ENCODE results near the gene AGTPBP1.

AGTPBP1 gene

DNA sequence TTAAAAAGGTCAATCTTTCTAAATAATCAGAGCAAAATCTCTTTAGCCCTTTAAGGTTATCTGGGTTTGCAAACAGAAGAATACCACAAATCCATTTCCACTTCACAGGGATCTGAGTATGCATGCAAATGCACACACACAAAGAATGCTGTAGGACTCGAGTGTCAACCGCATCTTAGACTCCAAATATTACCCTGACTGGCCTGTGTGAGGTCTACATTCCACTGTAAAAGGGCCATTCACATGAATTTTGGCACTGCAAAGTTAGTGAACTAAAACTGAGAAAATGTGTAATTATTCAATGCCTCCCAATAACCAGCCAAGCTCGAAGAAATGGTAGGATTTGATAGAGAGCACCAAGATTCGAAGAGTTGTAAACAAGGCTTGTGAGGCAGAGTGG is 199.9 kb downstream of the AGTPBP1 start:
- H2AFZ ChIP-seq (ENCODE audit: low read depth, low read length): no peak overlapping the region
- peaks cover 20% of the 10 kb centered on the region for H3K4me1 ChIP-seq (ENCODE audit: insufficient read depth, low read length)
- H3K36me3 ChIP-seq (ENCODE audit: insufficient read depth, low read length): no peaks in the 10 kb centered on the region
- H3K9me3 ChIP-seq (ENCODE audit: low read length): no peaks in the 10 kb centered on the region
- no peak overlapping the region for H3K4me3 ChIP-seq (ENCODE audit: low read length)
- H3K27me3 ChIP-seq (ENCODE audit: insufficient read depth, low read length): no peaks in the 10 kb centered on the region

DNA sequence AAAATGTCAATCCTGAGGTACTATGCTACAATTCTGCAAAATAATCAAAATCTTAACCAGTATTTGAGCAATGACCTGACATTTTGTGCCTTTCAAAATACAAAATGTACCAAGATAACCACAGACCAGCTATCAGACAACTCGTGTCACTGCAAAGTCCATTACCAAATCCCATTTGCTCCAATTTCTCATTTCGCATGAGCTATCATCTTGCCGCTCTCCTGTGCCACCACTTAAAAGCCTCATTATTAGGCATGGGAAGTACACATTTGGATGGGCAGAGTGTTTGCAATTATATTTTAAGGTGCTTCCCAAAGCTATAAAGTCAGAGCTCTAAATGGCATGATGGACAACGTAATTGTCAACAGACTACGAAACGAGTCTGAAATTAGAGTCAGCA is 205.2 kb downstream of the AGTPBP1 start:
- no peaks in the 10 kb centered on the region for H3K36me3 ChIP-seq (ENCODE audit: insufficient read depth, low read length)
- no peaks in the 10 kb centered on the region for H3K9me3 ChIP-seq (ENCODE audit: low read length)
- peaks cover 5% of the 10 kb centered on the region for H3K4me1 ChIP-seq (ENCODE audit: insufficient read depth, low read length)
- H3K27me3 ChIP-seq (ENCODE audit: insufficient read depth, low read length): no peaks in the 10 kb centered on the region
- no peak overlapping the region for H3K4me3 ChIP-seq (ENCODE audit: low read length)
- no peak overlapping the region for H2AFZ ChIP-seq (ENCODE audit: low read depth, low read length)

DNA sequence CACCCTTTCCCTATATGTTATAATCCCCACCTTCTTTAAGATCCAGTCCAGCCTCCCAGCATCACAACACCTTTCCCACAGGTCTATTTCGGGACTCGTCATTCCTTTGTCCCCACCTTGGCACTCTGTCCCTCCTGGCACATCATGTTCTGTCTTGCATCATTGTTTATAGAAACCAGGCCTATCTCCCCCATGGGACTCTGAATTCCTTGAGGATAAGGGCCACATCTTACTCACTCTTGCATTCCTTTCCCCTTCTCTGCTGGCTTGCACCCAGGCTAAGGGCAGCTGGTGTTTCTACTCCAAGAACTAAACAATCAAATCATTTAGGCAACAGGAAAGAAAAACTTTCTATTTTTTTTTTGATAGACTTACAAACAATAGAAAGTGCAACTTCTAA is 205.7 kb downstream of the AGTPBP1 start:
- Histone ChIP-seq H3K4me3 (ENCODE audit: low read length) (no peak overlapping the region), H3K4me1 (ENCODE audit: insufficient read depth, low read length) (peaks cover under 1% of the 10 kb centered on the region), H3K36me3 (ENCODE audit: insufficient read depth, low read length) (no peaks in the 10 kb centered on the region), H3K9me3 (ENCODE audit: low read length) (no peaks in the 10 kb centered on the region), H3K27me3 (ENCODE audit: insufficient read depth, low read length) (no peaks in the 10 kb centered on the region), H2AFZ (ENCODE audit: low read depth, low read length) (no peak overlapping the region)

DNA sequence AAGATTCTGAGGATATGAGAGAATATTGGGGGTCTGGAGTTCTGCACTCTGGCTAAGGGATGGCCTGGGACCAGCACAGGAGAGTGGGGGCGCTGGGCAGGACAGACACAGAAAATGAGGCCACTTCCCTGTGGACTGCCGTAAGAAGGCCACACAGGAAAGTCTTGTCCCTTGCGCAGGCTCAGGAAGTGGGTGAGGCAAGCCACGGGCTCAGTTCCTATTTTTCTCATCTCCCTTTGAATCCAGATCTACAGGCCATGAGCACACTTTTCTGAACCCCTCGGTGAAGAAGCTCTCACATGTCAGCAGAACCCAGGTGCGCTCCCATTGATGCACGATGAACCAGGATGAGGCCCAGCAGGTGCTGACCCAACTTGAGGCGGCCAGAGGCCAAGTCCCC is 207.4 kb downstream of the AGTPBP1 start:
- Histone ChIP-seq H3K9me3 (ENCODE audit: low read length) (no peaks in the 10 kb centered on the region), H3K4me3 (ENCODE audit: low read length) (no peak overlapping the region), H3K4me1 (ENCODE audit: insufficient read depth, low read length) (no peaks in the 10 kb centered on the region), H3K36me3 (ENCODE audit: insufficient read depth, low read length) (no peaks in the 10 kb centered on the region), H2AFZ (ENCODE audit: low read depth, low read length) (no peak overlapping the region), H3K27me3 (ENCODE audit: insufficient read depth, low read length) (no peaks in the 10 kb centered on the region)

DNA sequence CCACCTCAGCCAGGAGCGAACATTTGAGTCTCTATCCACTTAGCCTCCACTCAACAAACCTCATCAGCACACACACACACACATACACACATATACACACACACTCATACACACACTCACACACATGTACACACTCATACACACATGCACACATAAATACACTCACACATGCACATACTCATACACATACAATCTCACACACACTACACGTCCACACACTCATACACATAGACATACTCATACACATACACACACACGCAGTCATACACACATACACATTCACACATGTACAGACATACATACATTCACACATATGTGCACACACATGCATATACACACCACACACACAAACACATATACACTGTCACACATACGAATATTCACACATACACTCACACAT is 208.2 kb downstream of the AGTPBP1 start:
- Histone ChIP-seq H3K9me3 (ENCODE audit: low read length) (no peaks in the 10 kb centered on the region), H3K4me1 (ENCODE audit: insufficient read depth, low read length) (no peaks in the 10 kb centered on the region), H2AFZ (ENCODE audit: low read depth, low read length) (no peak overlapping the region), H3K36me3 (ENCODE audit: insufficient read depth, low read length) (no peaks in the 10 kb centered on the region), H3K4me3 (ENCODE audit: low read length) (no peak overlapping the region), H3K27me3 (ENCODE audit: insufficient read depth, low read length) (no peaks in the 10 kb centered on the region)

DNA sequence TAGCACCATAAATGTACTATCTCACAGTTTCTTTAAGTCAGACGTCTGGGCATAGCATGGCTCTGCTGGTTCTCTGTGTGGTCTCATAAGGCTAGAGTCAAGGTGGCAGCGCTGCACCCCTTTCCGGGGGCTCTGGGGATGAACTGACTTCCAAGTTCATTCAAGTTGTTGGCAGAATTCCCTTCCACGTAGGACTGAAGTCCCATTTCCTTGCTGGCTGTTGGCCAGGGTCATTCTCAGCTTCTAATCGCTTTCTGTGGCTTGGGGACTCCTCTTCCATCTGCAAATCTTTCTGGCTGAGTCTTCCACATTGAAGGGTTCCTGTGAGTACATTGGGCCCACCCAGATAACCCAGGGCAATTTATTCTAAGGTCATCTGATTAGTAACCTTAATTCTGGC is 211.0 kb downstream of the AGTPBP1 start:
- Histone ChIP-seq H2AFZ (ENCODE audit: low read depth, low read length) (no peak overlapping the region), H3K4me1 (ENCODE audit: insufficient read depth, low read length) (peaks cover 5% of the 10 kb centered on the region), H3K27me3 (ENCODE audit: insufficient read depth, low read length) (no peaks in the 10 kb centered on the region), H3K36me3 (ENCODE audit: insufficient read depth, low read length) (no peaks in the 10 kb centered on the region), H3K4me3 (ENCODE audit: low read length) (no peak overlapping the region), H3K9me3 (ENCODE audit: low read length) (no peaks in the 10 kb centered on the region)

DNA sequence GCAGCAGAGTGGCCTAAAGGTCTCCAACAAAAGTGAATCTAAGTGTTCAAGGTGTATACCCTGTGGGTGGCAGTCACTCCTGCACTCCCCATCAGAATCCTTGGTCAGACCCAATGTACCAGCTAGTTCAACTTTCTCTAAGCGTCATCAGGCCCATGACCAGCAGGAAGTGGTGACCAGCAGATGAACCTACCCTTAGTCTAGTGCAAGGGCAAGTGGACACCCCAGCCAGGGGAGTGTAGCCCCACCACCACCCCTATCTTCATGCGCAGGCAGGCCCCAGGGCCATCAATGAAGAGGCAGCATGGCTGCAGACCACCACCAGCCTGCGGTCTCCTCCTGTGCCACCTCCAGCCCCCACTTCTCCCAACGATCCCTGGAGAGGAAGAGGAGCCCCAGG is 213.1 kb downstream of the AGTPBP1 start:
- Histone ChIP-seq H2AFZ (ENCODE audit: low read depth, low read length) (no peak overlapping the region), H3K36me3 (ENCODE audit: insufficient read depth, low read length) (no peaks in the 10 kb centered on the region), H3K9me3 (ENCODE audit: low read length) (no peaks in the 10 kb centered on the region), H3K27me3 (ENCODE audit: insufficient read depth, low read length) (no peaks in the 10 kb centered on the region), H3K4me1 (ENCODE audit: insufficient read depth, low read length) (peaks cover 5% of the 10 kb centered on the region), H3K4me3 (ENCODE audit: low read length) (no peak overlapping the region)

DNA sequence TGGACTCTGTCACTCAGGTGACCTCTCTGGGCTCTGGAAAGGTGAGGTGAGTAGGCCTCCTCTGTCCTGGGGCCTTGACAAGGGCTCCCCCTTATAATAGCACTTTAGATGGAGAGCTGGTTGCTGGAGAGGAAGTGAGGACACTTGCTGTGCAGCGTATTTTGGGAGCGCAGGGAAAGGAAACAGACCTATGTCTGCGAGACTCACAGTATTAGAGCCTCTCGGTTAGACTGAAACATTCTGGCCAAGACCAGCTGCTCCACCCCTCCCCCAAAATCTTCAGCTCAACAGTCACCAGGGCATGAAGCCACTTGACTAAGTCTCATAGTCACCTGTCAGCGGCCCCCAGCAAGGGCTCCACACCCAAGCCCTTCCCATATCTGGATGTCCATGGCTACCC is 213.6 kb downstream of the AGTPBP1 start:
- H3K9me3 ChIP-seq (ENCODE audit: low read length): peaks cover 2% of the 10 kb centered on the region
- no peaks in the 10 kb centered on the region for H3K27me3 ChIP-seq (ENCODE audit: insufficient read depth, low read length)
- no peak overlapping the region for H3K4me3 ChIP-seq (ENCODE audit: low read length)
- no peaks in the 10 kb centered on the region for H3K36me3 ChIP-seq (ENCODE audit: insufficient read depth, low read length)
- no peak overlapping the region for H2AFZ ChIP-seq (ENCODE audit: low read depth, low read length)
- peaks cover 5% of the 10 kb centered on the region for H3K4me1 ChIP-seq (ENCODE audit: insufficient read depth, low read length)

DNA sequence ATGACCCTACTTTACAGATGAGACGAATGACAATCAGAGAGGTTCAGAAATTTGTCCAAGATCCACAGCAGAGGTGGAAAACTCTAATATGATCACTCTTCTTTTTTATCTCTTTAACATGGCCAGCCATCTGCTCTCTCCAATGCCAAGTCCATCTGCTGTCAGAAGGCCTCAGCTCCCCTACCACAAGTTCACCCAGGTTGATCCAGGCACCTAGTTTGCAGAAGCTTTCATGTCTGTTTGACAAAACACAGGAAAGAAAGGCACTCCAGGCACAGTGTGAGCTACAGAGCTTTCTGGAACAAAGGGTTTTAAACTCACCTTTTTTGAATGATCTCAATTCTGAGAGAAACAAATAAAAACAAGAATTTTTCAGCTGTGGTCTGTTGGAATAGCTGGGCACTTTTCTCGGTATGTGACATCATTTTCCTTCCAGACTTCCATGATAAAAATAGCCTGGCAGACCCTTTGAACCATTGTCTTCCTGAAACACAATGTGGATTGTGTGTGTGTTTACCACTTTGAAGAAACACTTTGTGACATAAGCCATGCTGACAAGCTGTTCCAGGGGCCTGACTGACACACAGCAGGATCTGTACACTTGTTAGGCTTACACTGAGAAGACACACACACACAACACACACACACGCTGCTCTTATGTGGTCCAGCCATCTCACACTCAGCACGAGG is 214.3 kb downstream of the AGTPBP1 start:
- H3K4me3 ChIP-seq (ENCODE audit: low read length): no peak overlapping the region
- peaks cover 5% of the 10 kb centered on the region for H3K4me1 ChIP-seq (ENCODE audit: insufficient read depth, low read length)
- H3K27me3 ChIP-seq (ENCODE audit: insufficient read depth, low read length): no peaks in the 10 kb centered on the region
- H3K9me3 ChIP-seq (ENCODE audit: low read length): peaks cover 3% of the 10 kb centered on the region
- H2AFZ ChIP-seq (ENCODE audit: low read depth, low read length): no peak overlapping the region
- no peaks in the 10 kb centered on the region for H3K36me3 ChIP-seq (ENCODE audit: insufficient read depth, low read length)

DNA sequence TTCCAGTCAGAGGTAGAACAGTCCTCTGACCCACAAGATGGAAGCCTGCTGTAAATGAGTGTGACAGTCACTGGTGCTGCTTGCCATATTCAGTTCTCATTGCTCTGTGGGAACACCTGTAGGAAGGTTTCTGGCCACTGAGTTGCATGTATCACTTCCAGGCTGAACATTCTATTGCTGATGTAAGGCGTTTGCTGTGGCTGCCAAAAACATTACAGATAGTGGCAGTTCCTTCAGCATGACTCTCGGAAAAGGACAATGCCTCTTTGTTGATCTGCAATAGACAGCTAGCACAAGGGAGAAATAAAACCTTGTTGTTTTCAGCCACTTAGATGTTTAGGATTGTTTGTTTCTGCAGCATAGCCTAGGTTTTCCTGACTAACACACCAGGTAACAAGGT is 217.2 kb downstream of the AGTPBP1 start:
- peaks cover 5% of the 10 kb centered on the region for H3K4me1 ChIP-seq (ENCODE audit: insufficient read depth, low read length)
- H3K4me3 ChIP-seq (ENCODE audit: low read length): no peak overlapping the region
- no peaks in the 10 kb centered on the region for H3K27me3 ChIP-seq (ENCODE audit: insufficient read depth, low read length)
- peaks cover 8% of the 10 kb centered on the region for H3K9me3 ChIP-seq (ENCODE audit: low read length)
- no peaks in the 10 kb centered on the region for H3K36me3 ChIP-seq (ENCODE audit: insufficient read depth, low read length)
- H2AFZ ChIP-seq (ENCODE audit: low read depth, low read length): no peak overlapping the region

DNA sequence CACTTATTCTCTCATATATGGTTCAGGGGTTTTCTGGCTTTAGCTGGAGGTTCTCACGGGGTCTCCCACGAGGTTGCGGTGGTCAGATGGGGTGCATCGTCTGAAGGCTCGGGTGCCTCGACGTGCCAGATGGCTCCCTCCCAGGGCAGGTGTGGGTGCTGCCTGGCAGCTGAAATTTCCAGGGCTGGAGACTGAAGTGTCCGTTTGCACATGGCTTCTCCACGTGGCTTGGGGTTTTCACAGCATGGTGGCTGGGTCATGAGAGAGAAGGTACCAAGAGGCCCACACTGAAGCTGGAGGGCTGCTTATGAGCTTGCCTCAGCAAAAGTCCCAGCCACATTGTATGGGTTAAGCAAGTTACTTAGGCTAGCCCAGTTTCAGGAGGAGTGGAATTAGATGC is 218.6 kb downstream of the AGTPBP1 start:
- no peaks in the 10 kb centered on the region for H3K27me3 ChIP-seq (ENCODE audit: insufficient read depth, low read length)
- H3K4me3 ChIP-seq (ENCODE audit: low read length): no peak overlapping the region
- peaks cover 8% of the 10 kb centered on the region for H3K9me3 ChIP-seq (ENCODE audit: low read length)
- no peak overlapping the region for H2AFZ ChIP-seq (ENCODE audit: low read depth, low read length)
- H3K36me3 ChIP-seq (ENCODE audit: insufficient read depth, low read length): no peaks in the 10 kb centered on the region
- peaks cover 5% of the 10 kb centered on the region for H3K4me1 ChIP-seq (ENCODE audit: insufficient read depth, low read length)

DNA sequence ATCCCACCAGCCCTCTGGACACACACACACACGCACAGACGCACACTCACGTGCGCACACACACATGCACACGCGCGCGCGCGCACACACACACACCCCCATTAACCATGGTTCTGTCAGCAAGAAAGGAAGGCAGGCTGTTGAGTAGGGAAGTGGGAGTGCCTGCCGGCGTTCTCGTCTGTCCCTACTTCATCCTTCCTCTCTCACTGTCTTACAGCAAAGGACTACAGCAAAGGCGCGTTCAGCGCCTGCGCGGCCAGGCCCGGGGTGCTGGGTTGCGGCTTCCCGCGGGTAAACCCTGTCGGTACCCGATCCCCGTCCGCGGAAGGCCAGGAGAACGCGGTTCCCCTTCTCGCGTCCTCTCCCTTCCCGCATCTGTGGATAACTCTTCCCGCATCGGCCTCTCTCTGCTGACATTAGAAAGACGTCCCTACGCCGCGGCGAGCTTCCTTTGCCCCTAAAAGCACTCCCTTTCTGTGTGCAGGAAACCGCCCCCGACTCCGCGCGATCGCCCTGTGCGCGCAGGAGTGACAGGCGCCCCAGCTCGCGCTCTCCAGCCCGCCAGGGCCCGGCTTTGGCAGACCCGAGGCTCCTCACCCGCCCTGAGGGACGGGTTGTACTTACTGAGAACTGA is 219.2 kb downstream of the AGTPBP1 start:
- H3K36me3 ChIP-seq (ENCODE audit: insufficient read depth, low read length): no peaks in the 10 kb centered on the region
- peaks cover 3% of the 10 kb centered on the region for H3K4me1 ChIP-seq (ENCODE audit: insufficient read depth, low read length)
- no peak overlapping the region for H3K4me3 ChIP-seq (ENCODE audit: low read length)
- no peaks in the 10 kb centered on the region for H3K27me3 ChIP-seq (ENCODE audit: insufficient read depth, low read length)
- peaks cover 8% of the 10 kb centered on the region for H3K9me3 ChIP-seq (ENCODE audit: low read length)
- H2AFZ ChIP-seq (ENCODE audit: low read depth, low read length): no peak overlapping the region

DNA sequence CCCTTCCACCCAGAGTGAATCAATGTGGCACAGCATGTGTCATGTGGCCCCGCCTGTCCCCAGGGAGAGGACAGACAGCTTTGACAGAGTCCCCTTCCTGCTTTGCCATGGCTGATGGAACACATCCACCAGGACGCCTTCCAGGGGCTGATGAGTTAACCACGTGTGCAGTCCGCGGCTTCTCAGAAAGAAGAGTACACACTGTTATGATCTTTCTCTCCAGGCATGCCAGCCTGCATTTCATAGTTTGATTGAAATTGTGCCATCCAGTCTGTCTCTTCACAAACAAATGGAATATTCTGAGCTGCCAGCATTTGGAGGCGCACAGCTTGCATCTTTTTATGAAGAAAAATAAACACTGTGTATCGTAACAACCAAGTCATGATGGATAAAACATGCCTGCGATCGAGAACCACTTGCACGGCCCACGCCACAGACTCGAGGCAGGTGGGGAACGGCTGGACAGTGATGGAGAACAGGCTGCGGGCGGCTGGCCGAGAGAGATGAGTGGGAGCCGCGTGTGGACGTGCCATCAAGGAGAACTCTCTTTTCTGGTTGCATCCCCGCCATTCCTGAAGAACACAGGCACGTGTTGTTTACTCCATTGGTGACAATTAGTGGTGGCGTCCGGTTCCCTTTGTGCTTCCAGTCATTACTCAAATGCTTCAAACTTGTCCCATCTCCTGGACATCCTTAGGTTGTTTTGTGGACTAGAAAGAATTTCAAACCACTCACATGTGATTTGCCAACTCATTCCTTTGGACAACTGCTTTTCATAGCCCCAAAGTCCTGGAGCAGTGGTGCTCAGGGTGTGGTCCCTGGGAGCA is 220.2 kb downstream of the AGTPBP1 start:
- Histone ChIP-seq H3K9me3 (ENCODE audit: low read length) (peaks cover 8% of the 10 kb centered on the region), H3K4me1 (ENCODE audit: insufficient read depth, low read length) (no peaks in the 10 kb centered on the region), H3K4me3 (ENCODE audit: low read length) (no peak overlapping the region), H3K27me3 (ENCODE audit: insufficient read depth, low read length) (no peaks in the 10 kb centered on the region), H2AFZ (ENCODE audit: low read depth, low read length) (no peak overlapping the region), H3K36me3 (ENCODE audit: insufficient read depth, low read length) (no peaks in the 10 kb centered on the region)
